ENCODE data around the gene GLT1D1. TPM values are rescaled to one million over a fixed set of nuclear protein-coding genes. Genes with fewer than 3 reads are reported as not detected.

GLT1D1 gene
- total and polyA plus RNA-seq, 10 donors = 0.41 to 41.4 (median 13.9) TPM

- DNase-seq = no peak
- no peak overlapping the region for H3K27ac ChIP-seq
- H3K4me3 ChIP-seq = no peak overlapping the region
- WGBS, 5 donors = 22 to 41% (median 23%) methylated on average over 12 to 13 of the region's 13 CpGs
- peaks cover 0 to 5% (median 2%) of the 10 kb centered on the region in 8 donors for H3K9me3 ChIP-seq
- H3K27me3 ChIP-seq (replicated peaks in 1 of 7) = peaks cover 0 to 71% (median 18%) of the 10 kb centered on the region in 7 donors
- TF ChIP-seq POLR2A (IDR thresholded peaks at IDR 0.05) = no peak
- TF ChIP-seq CTCF (IDR thresholded peaks at IDR 0.05 in 8 of 11, conservative IDR thresholded peaks at IDR 0.05 in 3 of 11) = no peak
- TF ChIP-seq POLR2AphosphoS5 (IDR thresholded peaks at IDR 0.05) = peak in 1 of 3 donors; percentile 31
- peaks cover 0 to 16% (median 9%) of the 10 kb centered on the region in 6 donors for H3K4me1 ChIP-seq
- intact Hi-C loops (cut with DNase I; ENCODE audit: low total_unique reads) = no loop called here
- peaks cover 0 to 43% (median 0%) of the 10 kb centered on the region in 6 donors for H3K36me3 ChIP-seq
Observed at GRCh38 chr12:128970110-128970509, 116.8 kb downstream of the GLT1D1 start.

DNA sequence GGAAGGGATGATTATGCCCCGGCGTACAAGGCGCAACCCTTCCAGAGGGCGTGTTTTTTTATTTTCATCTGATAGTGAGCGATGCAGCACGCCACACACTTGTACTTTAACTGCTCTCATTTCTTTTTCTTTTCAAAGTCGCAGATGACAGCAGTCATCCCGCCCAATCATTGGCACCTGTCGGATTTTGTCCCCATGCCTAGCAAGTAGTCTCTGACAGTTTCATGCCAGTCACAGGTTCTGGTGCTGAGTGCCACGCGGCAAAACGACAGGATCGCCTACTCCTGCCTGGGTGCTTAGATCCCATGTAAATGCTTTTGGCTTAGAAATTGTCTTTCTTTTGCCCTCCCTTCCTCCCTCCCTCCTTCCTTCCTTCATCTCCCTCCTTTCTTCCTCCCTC lies 117.7 kb downstream of the GLT1D1 start:
- H3K27ac ChIP-seq = no peak overlapping the region
- TF ChIP-seq POLR2AphosphoS5 (IDR thresholded peaks at IDR 0.05) = no peak
- no peak for TF ChIP-seq POLR2A (IDR thresholded peaks at IDR 0.05)
- no peak for TF ChIP-seq CTCF (IDR thresholded peaks at IDR 0.05 in 8 of 11, conservative IDR thresholded peaks at IDR 0.05 in 3 of 11)
- H3K4me1 ChIP-seq = peaks cover 0 to 16% (median 9%) of the 10 kb centered on the region in 6 donors
- H3K4me3 ChIP-seq = no peak overlapping the region
- DNase-seq = no peak
- peaks cover 0 to 78% (median 19%) of the 10 kb centered on the region in 7 donors for H3K27me3 ChIP-seq (replicated peaks in 1 of 7)
- intact Hi-C loops (cut with DNase I; ENCODE audit: low total_unique reads) = no loop called here
- peaks cover 0 to 37% (median 0%) of the 10 kb centered on the region in 6 donors for H3K36me3 ChIP-seq
- no peaks in the 10 kb centered on the region for H3K9me3 ChIP-seq
- 78 to 90% (median 86%) methylated on average over 13 of the region's 13 CpGs for WGBS, 5 donors

DNA sequence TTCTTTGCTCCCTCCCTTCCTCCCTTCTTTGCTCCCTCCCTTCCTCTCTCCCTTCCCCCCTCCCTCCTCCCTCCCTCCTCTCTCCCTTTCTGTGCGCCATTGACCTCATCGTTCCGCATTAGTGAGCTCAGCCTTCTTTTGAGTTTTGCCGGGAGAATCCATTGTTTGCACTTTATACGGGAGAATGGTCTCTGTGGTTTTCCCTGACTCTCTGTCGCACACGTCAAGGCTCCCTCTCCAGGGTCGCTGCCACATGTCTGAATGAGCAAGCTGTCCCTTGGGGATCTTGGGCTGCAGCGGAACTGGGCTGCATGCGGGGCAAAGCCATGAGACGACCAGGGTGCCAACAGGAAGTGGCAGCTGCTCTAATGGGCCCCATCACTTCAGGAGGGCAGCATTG lies 118.5 kb downstream of the GLT1D1 start:
- Histone ChIP-seq H3K27ac (no peak overlapping the region), H3K36me3 (peaks cover 0 to 28% (median 0%) of the 10 kb centered on the region in 6 donors), H3K4me3 (no peak overlapping the region), H3K9me3 (no peaks in the 10 kb centered on the region), H3K27me3 (replicated peaks in 1 of 7) (peaks cover 0 to 86% (median 21%) of the 10 kb centered on the region in 7 donors), H3K4me1 (peaks cover 0 to 16% (median 9%) of the 10 kb centered on the region in 6 donors)
- no peak for DNase-seq
- no peak for TF ChIP-seq POLR2A (IDR thresholded peaks at IDR 0.05)
- TF ChIP-seq POLR2AphosphoS5 (IDR thresholded peaks at IDR 0.05) = no peak
- no peak for TF ChIP-seq CTCF (IDR thresholded peaks at IDR 0.05 in 8 of 11, conservative IDR thresholded peaks at IDR 0.05 in 3 of 11)
- 30 to 61% (median 50%) methylated on average over 11 of the region's 11 CpGs for WGBS, 5 donors
- intact Hi-C loops (cut with DNase I; ENCODE audit: low total_unique reads) = no loop called here

DNA sequence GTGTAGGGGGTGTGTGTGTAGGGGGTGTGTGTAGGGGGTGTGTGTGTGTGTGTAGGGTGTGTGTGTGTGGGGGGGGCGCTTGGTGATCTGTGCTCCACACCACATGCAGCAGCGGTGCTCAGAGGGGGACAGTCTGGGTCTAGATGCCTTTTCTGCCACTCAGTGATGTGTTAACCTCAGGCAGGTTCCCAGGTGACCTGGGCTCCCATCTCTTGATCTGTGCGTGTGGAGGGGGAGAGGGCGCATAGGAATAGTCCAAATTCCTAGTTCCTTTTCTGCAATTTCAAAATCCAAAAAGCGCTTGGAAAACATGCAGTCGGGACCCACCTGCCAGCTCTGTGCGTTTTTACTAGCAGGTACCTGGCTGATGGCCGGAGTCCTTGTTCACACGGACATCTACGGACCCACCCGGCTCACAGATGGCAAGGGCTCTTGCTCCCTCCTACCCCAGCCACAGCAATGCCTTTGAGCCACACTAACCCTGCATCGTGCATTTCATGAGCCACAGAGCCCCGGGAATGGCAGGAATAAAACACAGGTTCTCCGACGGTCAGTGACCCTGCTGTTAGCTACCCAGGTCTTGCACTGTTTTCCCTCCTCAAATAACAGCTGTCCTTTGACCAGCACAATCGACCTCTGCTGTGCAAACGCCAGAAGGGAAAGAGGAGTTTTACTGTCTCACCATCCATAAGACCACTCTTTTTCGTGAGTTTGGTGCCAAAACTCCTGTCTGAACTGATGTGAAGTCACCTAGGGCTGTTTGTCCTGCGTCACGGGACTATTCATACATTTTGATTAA lies 120.8 kb downstream of the GLT1D1 start:
- H3K27ac ChIP-seq = no peak overlapping the region
- 72 to 87% (median 79%) methylated on average over 20 of the region's 20 CpGs for WGBS, 5 donors
- peaks cover 0 to 16% (median 7%) of the 10 kb centered on the region in 6 donors for H3K4me1 ChIP-seq
- H3K9me3 ChIP-seq = no peaks in the 10 kb centered on the region
- H3K27me3 ChIP-seq (replicated peaks in 1 of 7) = peaks cover 0 to 90% (median 21%) of the 10 kb centered on the region in 7 donors
- H3K36me3 ChIP-seq = peaks cover 0 to 38% (median 0%) of the 10 kb centered on the region in 6 donors
- H3K4me3 ChIP-seq = no peak overlapping the region
- TF ChIP-seq POLR2A (IDR thresholded peaks at IDR 0.05) (no peak), CTCF (IDR thresholded peaks at IDR 0.05 in 8 of 11, conservative IDR thresholded peaks at IDR 0.05 in 3 of 11) (no peak), POLR2AphosphoS5 (IDR thresholded peaks at IDR 0.05) (no peak)
- intact Hi-C loops (cut with DNase I; ENCODE audit: low total_unique reads) = no loop called here
- no peak for DNase-seq

All from spleen (tissue), 11 donors.